SIG-M5 (cell line): ENCODE data around the gene RPS18.

Experiments
- DNase-seq: peaks from one replicate; lab custom pipeline; 2025; lab: John Stamatoyannopoulos, UW

The RPS18 gene

DNA sequence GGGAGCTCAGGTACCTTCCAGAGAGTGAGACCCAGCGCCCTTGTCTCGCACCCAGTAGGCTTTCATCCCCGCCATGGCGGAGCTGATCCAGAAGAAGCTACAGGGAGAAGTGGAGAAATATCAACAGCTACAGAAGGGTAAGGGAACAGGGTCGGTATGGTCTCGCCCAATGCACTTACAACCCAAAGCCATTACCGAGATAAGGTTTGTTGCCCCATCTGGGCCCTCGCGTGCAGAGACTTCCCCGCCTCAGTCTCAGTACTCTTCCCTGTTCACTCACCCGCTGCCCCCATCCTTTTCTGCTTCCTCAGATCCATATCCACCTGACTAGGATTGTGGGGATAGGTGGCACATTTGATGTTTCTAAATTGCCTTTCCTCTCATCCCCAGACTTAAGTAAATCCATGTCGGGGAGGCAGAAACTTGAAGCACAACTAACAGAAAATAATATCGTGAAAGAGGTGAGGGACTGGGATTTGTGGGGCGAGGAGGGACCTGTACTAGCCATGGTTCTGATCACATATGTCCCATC is 18.0 kb downstream of the RPS18 start:
- DNase-seq = no peak

DNA sequence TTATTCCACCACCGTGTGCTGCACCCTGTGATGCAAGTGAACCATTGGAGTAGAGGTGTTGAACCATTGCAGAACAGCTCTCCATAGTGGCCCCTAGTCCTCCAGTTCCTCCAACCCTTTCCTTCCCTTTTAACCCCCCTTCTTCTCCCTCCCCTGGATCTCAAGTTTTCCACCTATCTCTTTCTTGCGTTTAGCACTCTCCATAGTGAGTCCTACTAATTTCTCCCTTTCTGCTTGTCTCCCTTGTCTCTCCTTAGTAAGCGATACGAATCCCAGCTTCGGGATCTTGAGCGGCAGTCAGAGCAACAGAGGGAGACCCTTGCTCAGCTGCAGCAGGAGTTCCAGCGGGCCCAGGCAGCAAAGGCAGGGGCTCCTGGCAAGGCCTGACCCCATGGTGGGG is 18.6 kb downstream of the RPS18 start:
- DNase-seq = no peak

- no peak for DNase-seq
Observed at GRCh38 chr6:33292996-33293682, 21.3 kb downstream of the RPS18 start.

DNA sequence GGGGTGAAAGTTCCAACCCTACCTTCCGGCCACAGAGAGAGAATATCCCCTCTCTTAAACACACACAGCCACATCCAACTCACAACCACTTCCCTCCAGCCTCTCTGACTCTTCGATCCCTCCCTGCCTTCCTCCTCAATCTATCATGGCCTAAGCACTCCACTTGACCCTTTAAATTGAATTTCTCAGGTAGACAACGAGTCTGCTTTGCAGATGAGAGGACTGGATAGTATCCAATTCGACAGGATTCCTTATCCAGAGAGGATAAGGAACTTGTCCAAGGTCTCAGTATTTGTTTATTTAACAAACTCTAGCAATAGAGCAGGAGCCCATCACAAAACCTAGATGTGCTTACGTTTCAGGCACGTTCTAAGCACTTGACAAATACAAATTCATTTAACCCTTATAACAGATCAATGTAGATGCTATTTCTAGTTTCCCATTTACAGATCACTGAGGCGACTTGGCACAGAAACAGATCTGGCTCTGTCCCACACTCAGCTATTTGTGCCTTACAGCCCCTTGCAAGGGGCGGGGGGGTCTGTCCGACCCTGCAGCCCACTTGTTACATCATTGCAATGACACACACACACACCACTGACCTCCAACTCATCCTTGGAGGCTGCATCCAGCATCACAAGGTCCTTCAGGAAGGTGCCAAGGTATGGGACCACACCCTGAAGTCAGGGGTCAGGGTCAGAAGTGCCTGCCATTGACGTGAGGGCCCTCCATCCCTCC is 22.4 kb downstream of the RPS18 start:
- DNase-seq = no peak

GRCh38 chr6:33295621-33296369 is 23.9 kb downstream of the RPS18 start:
- no peak for DNase-seq

DNA sequence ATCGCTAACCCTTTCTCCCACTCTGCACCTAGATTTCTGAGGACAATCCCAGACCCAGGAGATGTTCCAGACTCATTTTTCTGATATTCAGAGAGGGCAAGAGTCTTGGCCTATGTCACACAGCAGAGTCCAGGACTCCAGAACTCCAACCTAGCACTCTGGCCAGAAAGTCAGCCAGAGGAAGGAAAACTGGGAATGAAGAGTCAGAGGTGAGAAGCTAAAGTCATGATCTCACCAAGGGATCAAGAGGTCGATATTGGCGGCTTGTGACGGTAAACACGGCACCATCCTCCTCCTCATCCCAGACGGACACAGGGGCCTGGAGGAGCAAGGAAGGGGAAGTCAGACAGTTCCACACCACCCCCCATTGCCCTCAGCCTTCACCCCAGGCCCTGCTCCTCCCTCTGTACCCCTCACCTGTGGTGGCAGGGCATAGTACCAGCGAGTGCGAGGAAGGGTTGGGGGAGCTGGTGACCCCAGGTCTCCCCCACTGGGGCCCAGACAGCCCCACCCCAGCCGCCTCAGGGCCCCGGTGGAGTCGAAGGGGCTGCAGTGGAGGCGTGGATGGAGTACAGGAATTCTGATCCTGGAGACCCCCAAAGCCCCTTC is 25.0 kb downstream of the RPS18 start:
- no peak for DNase-seq

- DNase-seq = no peak
Observed at GRCh38 chr6:33297406-33297955, 25.6 kb downstream of the RPS18 start.

DNA sequence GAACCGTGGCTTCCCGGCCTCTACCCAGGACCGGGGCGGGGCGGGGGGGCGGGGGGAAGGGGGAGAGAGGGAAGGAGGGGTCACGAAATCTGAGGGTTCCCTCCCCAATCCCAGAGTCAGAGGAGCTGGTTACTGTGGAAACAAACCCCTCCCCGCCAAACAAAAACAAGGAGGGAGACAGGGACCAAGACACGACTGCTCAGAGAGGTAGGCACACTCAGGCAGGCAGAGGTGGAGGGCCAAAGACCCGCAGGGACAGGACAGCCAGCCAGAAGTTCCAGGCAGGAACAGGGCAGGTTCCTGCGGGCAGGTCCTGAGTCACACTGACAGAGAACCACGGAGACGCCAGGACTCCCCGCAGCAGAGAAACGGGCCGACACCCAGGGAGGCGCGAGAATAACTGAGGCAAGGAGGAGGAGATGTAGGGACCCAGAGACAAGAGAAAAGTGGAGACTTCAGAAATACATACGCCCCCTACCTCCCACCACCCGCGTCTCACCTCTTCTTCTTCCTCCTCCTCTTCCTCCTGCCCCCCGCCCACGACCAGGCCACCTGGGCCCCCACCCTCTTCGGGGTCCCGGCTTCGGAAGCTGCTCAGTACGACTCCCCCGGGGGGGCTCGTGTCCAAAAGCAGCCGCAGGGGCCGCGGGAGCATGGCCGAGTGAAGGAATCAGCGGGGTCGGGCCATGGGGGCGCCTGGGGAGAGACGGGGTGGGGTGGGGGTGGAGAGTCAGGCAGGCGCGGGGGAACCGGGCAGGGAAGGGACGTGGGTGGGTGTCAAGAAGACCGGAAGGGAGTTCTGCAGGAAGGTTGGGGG is 26.3 kb downstream of the RPS18 start:
- peak; percentile 45 for DNase-seq

- no peak for DNase-seq
Observed at GRCh38 chr6:33298773-33299236, 26.9 kb downstream of the RPS18 start, which contains the start of gene RGL2. Gene RGL2, minus strand, starts transcription at chr6:33298942. Its CDS starts 332 bp downstream, at chr6:33298610.

GRCh38 chr6:33299237-33299944 is 27.5 kb downstream of the RPS18 start:
- peak; percentile 62 for DNase-seq

- no peak for DNase-seq
Observed at GRCh38 chr6:33301877-33302276, 30.0 kb downstream of the RPS18 start.

DNA sequence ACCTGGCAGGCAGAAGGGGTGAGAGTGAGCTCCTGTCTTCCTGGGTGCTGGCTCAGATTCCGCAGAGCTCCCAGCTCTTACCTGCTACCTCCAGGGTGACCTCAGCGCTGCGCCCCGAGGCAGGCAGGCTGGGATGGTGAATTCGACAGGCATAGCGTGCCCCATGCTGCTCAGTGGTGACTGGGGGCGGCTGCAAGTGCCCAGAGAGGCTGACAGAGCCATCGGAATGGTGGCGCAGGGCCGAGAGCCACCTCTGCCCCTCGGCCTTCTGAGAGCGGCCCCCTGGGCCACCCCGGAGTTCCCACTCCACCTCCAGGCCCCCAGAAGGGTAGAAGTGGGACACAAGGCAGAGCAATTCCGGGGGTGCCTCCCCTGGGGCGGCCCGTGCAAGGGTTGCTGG is 32.3 kb downstream of the RPS18 start:
- no peak for DNase-seq

DNA sequence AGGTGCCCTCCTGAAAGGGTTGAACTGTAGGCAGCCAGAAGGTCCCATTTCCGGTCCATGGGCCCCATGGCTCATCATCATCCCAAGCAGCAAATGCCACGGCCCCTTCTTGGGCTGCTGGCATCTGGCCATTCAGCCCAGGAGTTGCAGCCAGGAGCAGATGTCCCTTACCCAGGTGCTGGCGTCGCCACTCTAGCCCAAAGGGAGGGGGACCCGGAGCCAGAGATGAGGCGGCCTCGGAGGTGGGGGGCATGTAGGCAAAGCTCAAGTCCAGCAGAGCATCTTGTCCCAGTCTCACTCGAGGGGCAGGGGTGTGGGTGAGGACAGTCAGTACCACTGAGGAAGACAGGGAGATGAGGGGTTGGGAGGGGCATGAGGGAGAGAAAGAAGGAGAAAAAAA is 33.2 kb downstream of the RPS18 start:
- DNase-seq = no peak

- no peak for DNase-seq
Observed at GRCh38 chr6:33306356-33306755, 34.5 kb downstream of the RPS18 start.

DNA sequence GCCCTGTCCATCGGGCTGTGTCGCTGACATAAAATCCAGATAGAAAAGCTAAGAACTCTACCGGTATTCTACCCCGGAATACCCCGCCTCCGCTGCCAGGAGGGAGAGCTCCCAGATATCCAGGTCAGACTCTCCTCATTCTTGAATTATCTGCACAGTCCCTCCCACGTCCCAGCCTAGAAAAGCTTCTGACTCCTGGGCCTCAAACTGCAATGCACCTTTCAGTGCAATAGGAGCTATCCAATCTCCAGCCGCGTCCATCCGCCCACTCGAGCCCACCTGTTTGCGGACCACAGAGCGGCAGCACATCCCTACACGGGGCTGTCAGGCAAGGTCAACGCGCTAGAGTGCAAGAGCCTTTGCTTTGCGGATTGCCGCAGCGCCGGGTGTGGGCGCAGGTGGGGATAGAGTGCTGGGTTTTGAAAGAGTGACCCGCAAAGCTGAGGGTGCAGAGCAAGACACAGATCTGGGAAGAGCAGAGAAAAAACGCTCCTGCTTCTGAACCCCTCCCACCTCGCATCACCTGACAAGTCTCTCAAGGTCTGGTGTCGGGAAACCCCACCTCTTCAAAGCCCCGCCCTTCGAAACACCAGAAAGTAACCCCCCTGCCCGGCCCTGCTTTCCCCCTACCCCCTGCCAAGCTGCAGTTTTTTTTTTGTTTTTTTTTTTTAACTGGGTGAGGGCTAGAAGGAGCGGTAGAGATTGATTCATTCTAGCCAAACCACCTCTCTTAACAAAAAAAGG is 40.7 kb downstream of the RPS18 start:
- DNase-seq = no peak

DNA sequence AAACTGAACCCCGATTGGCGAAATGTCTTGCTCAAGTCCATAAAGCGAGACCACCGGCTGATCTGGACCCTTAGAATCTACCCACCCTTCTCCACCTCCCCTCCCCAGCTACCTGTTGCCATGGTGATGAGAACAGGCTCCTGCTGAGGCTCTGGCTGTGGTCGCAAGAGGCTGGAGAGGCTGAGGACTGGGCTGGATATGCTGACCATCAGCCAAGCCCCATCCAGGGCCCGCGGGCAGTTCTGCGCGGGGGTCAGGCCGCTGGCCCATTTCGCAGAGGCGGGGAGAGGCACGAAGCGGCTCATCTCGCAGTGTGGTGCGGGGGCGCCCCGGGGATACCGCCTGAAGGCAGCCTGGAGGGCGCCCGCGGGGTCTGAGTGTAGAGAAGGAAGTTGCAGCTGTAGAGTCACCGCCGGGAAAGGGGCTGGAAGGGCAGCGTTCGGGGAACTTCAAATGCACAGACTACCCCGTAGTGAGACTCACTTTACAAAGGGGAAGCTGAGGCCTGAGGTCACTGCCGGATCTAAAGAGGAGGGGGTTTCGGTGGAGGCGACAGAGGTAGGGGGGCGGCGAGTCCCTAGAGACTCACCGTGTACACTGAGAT is 41.3 kb downstream of the RPS18 start:
- no peak for DNase-seq

- no peak for DNase-seq
Observed at GRCh38 chr6:33313709-33314514, 42.0 kb downstream of the RPS18 start, which contains the start of gene TAPBP. Gene TAPBP, minus strand, starts transcription at chr6:33314078. Its CDS starts 37 bp downstream, at chr6:33314041.

DNA sequence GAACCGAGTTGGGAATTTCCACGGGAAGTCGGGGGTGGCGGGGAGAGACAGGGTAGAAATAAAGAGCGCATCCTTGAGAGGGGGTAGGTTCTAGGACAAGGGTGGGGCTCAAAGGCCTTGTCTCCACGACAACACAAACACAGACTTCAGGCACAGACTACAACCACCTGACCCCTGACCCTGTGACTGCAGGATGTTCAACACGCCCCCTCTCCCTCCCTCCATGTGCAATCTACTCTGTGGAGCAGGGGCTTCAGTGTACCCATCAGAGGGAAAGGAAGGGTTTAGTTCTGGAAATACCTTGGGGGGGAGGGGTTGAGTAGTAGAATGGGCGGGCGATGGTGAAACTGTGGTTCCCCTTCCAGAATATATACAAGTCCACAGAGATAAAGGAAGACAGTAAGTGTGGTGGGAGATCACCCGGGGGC is 42.7 kb downstream of the RPS18 start:
- no peak for DNase-seq
